22Rv1 (cell line): Measurements from ENCODE around the gene PLPP7.

Source experiments
- H3K27ac ChIP-seq: fragments of 450-650 bp; 2 replicates; pipeline ENCODE4 v1.5.1; 2017
- ZFX ChIP-seq: fragments of 450-650 bp; IDR thresholded peaks from 2 replicates; pipeline ENCODE4 v1.6.1; 2017; ENCODE audit warnings: antibody characterized with exemption, borderline replicate concordance
- TF ChIP-seq, protein P1 (sequence below): fragments of 450-650 bp; IDR thresholded peaks from 2 replicates; pipeline ENCODE4 v1.5.1; 2017; ENCODE audit warnings: mild to moderate bottlenecking

The PLPP7 gene

DNA sequence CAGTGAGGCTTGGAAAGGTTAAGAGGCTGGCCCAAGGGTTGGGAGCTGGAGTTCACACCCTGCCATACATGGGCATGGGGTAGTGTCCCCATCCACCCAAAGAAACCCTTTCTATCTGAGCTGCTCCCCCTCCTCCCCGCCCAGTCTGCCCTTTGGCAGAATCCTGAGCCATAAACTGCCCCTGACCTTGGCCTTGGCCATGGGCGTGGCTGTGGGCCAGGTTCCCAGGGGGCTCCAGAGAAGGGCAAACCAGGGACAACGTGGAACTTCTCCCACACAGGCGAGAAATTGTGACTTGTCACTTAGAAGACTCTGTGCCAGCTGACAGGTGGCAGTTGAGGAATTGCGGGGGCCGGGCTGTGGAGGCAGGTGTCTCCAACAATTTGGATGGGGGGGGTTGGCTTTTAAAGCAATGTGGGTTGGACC is 18.0 kb upstream of the PLPP7 start:
- no peak overlapping the region for H3K27ac ChIP-seq

DNA sequence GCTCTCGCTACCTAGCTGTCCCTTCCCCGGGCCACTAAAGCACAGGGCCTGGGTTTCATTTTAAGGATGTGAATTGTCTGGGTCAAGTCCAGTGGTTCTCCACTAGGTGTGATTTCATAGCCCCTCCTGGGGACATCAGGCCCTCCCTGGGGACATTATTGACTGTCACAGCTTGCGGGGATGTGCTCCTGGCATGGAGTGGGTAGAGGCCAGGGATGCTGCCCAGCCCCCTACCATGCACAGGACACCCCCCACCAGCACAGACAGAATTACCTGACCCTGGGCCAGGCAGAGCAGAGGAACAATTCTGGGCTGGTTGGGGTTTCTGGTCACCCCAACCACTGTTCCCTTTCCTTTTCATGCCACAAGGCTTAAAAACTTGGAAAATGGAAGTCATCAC is 17.3 kb upstream of the PLPP7 start:
- no peak overlapping the region for H3K27ac ChIP-seq
- TF ChIP-seq, protein P1, sequence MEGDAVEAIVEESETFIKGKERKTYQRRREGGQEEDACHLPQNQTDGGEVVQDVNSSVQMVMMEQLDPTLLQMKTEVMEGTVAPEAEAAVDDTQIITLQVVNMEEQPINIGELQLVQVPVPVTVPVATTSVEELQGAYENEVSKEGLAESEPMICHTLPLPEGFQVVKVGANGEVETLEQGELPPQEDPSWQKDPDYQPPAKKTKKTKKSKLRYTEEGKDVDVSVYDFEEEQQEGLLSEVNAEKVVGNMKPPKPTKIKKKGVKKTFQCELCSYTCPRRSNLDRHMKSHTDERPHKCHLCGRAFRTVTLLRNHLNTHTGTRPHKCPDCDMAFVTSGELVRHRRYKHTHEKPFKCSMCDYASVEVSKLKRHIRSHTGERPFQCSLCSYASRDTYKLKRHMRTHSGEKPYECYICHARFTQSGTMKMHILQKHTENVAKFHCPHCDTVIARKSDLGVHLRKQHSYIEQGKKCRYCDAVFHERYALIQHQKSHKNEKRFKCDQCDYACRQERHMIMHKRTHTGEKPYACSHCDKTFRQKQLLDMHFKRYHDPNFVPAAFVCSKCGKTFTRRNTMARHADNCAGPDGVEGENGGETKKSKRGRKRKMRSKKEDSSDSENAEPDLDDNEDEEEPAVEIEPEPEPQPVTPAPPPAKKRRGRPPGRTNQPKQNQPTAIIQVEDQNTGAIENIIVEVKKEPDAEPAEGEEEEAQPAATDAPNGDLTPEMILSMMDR: no peak
- no peak for TF ChIP-seq ZFX

More for the DNA sequence above, 18.0 kb upstream of the PLPP7 start:
- TF ChIP-seq, protein P1: no peak
- no peak for TF ChIP-seq ZFX

DNA sequence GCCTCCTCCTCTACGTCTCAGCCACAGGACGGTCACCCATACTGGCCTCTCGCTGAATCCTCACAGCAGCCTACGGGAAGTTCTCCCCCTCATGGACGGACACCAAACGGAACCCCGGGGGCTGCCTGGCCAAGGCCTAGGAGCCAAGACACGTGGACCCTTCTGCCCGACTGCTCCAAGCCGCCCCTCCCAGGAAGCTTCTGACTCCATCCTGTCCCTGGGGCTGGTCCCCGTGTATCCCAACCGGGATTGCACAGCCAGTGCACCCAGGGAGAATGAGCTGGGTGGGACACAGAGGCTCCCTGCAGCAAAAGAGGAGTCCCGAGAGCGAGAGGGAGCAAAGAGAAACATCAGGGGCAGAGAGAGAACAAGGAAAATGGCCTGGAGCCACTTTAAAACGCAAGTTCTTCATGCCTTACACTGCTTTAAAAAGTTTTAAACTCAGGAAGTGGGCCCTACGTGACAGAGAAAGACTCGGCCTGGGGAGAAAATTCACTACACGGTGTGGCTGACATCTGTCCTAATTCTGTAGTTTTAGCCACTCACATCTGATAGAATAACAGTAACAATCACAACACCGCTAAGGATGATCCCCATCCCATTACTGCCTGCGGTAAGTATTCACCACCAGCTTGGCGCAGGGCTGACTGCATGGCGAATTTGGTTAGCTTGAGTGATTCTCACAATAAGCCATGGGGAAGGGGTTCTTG is 16.2 kb upstream of the PLPP7 start:
- TF ChIP-seq ZFX: no peak
- TF ChIP-seq, protein P1: no peak

DNA sequence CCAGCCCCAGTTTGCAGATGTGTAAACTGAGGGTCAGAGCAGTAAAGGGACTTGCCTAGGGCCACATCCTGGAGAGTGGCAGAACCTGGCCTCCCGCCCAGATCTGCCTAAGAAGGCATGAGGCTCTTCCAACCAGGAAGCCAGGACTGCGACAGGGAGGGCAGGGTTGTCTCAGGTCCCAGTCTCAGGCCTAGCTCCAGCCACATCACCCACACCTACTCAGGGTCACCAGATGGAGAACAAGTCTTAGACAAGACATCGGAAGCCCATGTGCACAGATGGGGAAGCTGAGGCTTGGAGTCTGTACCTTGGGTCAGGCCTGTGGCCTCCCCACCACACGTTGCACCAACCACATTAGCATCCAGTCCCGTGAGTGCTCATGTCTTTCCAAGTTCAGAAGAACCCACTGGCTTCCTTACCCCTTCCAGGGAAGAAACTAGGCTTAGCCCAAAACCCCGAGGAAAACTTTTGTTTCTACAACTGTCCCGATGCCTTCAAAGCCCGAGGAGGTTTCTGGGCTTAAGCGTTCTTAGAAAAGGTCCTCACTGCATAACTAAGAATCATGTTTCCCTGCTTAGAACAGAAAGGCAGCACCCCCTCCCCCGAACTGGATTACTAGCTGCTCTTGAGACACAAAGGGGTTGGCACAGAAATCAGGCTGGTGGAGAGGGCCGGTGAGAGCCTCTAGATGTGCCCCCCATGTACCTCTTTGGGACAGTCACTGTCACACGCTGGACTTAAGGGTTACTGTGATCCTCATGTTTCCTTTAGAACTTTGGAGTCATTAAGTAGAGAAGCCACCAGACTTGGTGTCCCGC is 15.5 kb upstream of the PLPP7 start:
- no peak overlapping the region for H3K27ac ChIP-seq
- no peak for TF ChIP-seq ZFX
- TF ChIP-seq, protein P1: no peak

More for the DNA sequence above, 16.2 kb upstream of the PLPP7 start:
- H3K27ac ChIP-seq: no peak overlapping the region

DNA sequence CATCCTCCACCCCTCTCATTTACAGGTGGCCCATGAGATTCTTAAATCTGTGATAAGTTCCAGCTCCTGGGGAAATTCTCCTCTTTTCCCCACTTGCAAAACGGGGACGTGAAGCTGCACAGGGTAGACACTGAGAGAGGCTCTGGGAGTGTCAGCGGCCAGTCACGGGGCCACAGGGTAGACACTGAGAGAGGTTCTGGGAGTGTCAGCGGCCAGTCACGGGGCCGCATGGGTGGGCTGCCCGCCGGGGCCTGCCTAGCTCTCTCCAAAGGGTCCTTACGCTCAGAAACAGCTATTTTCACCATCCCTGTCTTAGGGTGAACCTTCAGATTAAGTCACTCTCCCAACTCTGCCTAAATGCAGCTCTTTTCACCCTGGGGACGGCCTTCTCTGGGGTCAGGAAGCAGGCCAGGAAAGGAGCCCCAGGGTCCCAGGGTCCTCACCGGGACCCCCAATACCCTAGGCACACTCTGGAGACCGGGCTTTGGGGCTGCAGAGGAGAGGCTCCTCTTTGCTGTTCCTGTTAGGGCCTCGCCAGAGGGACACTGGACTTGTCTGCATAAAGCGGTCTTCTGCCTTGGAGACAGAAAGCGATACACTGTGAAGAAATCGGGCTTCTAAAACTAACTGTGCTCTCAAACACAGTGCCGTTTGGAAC is 14.7 kb upstream of the PLPP7 start:
- TF ChIP-seq, protein P1: no peak
- no peak for TF ChIP-seq ZFX
- H3K27ac ChIP-seq: no peak overlapping the region

GRCh38 chr9:131275332-131276093 is 14.0 kb upstream of the PLPP7 start:
- TF ChIP-seq, protein P1: no peak
- no peak for TF ChIP-seq ZFX
- H3K27ac ChIP-seq: no peak overlapping the region
